HG02588 (cell line): ENCODE results near the gene OR8I2.
"Not testable (repeated sequence)": the region's sequence is repeated elsewhere in the genome, so short reads cannot be mapped to it uniquely, and the experiment has no call there.

Experiments used
- ATAC-seq: cut with Tn5 transposase; IDR thresholded peaks from one replicate; pipeline ENCODE4 v1.9.1; 2021; ENCODE audit warnings: mild to moderate bottlenecking, moderate library complexity; ENCODE audit not compliant: unreplicated experiment

The OR8I2 gene

DNA sequence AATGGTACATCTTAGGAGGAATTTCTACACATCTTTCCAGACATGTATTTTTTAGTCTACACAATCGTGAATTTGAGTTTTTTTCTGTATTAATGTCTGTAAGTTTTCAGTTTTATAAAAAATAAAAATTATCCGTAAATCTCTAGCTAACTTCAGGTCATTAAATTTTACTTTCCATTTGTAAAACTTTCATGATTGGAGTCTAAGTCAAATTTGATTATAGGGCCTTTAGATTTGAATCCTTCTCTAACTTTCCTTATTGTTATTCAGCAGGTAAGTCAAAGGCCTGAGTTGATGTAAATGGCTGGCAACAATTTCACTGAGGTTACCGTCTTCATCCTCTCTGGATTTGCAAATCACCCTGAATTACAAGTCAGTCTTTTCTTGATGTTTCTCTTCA lies at the start of gene OR8I2:
Gene OR8I2 (plus strand): TSS at position 301 of the 400 bp plus-strand sequence. CDS start 0 bp downstream, at position 301.
- ATAC-seq: no peak

DNA sequence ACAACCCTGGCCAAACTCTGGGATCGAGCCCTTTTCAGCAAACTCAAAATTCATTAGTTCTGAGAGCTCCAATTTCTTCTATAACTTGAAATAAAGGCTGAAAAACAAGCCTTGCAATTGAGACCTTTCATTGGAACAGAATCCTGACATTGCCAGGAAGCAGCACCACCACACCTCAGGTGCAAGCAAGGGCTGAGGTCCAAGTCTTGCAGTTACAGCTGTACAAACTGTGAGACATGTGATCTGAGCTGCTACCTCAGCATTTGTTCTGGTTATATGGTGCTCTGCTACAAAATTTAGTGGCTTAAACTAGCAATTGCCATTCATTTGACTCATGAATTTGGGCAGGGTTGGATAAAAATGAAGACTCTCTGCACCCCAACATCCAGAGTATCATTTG lies 47.6 kb upstream of the OR8I2 start:
- no peak for ATAC-seq

DNA sequence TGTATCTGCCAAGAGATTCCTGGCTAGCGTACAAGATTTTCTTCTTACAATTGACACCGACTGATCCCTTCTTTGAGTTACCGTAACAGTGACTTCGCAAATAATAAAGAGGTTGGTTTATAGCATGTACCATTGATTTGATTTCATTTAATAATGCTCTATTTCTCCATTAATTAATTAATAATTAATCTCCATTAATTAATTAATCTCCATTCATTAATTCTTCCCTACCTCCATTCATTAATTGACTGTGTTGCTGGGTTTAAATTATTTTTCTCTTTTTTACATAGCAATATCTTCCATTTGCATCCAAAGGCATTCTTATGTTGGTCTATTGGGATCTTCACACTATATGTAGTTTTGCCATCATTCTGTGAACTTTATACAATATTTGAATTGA lies 44.6 kb upstream of the OR8I2 start:
- no peak for ATAC-seq

DNA sequence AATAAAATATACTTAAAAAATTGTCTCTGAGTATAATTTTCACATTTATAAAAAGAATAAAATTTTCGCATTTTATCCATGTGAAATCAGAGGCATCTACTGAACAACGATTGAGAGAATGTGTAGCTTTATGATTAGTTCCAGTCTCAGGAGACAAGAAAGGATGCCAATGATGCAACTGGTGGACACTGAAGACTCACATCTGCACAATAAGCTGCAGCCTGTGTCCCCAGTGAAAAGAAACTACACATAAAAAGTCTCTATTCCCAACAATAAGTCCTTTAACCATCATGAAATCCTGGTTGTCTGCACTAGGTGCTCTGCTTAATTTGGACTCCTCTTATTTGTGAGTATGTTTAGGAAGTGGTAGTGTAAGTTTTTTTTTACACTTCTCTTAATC lies 43.6 kb upstream of the OR8I2 start:
- ATAC-seq: no peak

DNA sequence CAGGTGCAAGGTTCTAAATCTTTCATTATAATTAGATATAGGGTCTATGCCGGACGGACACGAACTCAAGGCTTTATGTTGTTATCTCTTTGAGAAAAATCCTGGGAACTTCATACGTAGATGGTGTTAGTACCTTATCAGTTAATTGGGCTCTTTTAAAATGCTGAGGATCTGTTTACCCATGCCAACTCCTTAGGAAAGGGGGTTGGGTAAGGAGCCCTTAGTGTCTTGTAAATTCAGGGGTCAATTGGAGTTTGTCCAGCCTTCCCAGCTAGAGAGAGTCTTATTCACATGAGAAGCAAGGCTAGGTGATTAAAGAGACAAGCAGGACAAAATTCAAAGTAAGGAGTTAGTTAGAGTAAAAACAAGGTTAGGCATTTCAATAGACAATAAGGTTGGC lies 36.7 kb upstream of the OR8I2 start:
- ATAC-seq: not testable (repeated sequence)

DNA sequence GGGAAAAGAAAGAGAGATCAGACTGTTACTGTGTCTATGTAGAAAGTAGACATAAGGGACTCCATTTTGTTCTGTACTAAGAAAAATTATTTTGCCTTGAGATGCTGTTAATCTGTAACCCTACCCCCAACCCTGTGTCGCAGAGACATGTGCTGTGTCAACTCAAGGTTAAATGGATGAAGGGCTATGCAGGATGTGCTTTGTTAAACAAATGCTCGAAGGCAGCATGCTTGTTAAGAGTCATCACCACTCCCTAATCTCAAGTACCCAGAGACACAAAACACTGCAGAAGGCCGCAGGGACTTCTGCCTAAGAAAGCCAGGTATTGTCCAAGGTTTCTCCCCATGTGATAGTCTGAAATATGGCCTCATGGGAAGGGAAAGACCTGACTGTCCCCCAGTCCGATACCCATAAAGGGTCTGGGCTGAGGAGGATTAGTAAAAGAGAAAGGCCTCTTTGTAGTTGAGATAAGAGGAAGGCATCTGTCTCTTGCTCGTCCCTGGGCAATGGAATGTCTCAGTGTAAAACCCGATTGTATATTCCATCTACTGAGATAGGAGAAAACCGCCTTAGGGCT lies 35.4 kb upstream of the OR8I2 start:
- ATAC-seq: not testable (repeated sequence)

DNA sequence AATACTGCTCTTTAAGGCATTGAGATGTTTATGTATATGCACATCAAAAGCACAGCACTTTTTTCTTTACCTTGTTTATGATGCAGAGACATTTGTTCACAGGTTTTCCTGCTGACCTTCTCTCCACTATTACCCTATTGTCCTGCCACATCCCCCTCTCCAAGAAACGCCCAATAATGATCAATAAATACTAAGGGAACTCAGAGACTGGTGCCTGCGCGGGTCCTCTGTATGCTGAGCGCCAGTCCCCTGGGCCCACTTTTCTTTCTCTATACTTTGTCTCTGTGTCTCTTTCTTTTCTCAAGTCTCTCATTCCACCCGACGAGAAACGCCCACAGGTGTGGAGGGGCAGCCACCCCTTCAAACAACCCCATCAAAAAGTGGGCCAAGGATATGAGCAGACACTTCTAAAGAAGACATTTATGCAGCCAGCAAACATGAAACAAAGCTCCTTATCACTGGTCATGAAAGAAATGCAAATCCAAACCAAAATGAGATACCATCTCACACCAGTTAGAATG lies 34.8 kb upstream of the OR8I2 start:
- ATAC-seq: not testable (repeated sequence)

DNA sequence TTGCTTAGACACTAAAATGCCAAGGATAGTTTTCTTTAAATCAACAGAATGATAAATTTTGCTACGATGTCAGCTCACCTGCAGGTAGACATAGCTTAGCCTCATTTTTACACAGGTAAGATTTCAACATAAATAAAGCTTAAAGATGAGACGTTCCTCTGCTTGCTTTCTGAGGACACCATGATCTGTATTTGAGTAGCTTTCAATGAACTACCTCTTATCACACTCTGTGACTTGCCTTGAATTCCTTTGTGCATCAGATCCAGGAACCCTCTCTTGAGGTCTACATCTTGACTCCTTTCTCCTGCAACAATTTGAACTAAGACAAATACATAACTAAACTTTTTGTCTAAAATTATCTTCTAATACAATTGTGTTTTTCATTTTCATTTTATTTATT lies 26.1 kb upstream of the OR8I2 start:
- no peak for ATAC-seq

DNA sequence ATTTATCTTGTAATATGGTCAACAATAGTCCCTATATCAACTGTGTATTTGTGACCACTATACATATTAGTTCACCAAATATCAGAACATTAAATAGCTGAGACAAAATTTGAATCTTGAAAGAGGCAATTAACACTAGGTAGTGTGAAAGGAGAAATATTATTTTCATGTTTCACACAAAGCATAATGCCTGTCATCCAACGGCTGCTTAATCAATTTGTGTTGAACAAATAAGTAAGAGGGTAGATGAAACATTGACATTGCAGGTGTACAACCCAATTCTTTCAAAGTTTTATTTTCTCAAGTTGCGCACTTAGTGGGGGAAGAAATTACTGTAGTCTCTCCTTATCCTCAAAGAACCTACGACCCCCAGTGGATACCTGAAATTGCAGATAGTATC lies 3.4 kb upstream of the OR8I2 start:
- ATAC-seq: no peak

DNA sequence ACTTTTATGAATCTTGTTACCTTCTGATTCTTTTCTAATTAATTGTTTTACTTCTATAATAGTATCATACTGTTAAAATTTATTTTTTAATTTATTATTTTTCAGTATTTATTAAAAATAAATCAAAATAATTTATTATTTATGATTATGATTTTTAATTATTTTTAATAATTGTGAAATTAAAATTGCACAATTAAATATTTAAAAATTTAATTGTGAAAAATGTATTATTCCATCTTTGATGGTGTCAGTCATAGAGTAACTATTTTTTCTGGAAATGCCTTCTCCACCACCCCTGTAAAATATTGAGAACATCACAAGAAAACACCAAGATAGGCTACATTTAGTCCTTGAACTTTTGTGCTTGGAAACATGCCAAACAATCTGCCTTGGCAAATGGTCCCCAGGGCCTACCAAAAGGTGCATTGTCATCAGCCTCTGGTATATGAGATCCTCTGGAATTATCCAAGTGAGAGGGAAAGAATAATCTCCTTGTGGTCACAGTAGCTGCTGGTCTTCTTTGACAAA lies 10.2 kb downstream of the OR8I2 start, which contains the start of gene OR8H2:
Gene OR8H2 (plus strand): TSS at position 478 of the 528 bp plus-strand sequence. CDS start 1,356 bp downstream, outside the sequence.
- ATAC-seq: no peak

DNA sequence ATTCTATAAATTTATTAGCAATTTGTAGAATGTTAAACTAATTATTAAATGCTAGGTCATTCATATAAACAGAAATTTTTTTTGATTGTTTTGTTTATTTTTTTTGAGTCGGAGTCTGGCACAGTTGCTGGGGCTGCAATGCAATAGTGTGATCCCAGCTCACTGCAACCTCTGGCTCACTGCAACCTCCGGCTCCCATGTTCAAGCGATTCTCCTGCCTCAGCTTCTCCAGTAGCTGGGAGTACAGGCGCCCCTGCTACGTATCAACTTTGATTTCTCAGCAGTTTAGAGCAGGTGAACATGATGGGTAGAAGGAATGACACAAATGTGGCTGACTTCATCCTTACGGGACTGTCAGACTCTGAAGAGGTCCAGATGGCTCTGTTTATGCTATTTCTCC lies 29.0 kb downstream of the OR8I2 start, which contains the start of gene OR8H3:
Gene OR8H3 (plus strand): TSS at position 301 of the 400 bp plus-strand sequence. CDS start 0 bp downstream, at position 301.
- ATAC-seq: no peak

DNA sequence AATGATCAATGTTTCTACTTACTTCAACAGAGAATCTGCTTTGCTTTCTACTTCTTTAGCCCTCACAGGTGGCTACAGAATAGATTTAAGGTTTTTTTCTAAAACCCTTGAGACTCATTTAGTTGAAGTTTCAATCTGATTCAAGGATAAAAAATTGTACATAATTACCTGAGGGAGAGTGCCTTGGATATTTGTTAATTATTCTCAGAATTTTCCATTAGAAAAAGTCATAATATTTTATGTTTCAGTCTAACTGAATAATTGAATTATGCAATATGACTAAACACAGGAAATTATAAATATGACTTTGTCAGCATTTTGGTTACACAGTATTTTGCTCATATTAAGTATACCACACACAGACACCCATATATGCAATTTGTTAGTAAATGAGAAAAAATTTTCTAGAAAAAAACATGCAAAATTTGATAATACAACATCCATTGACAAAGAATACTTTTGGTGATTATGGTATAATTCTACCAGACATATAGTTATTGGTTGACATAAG lies 47.1 kb downstream of the OR8I2 start, which contains the start of gene OR8J3:
Gene OR8J3 (minus strand): TSS at position 51 of the 511 bp plus-strand sequence. CDS start 2,483 bp downstream, outside the sequence.
- no peak for ATAC-seq

DNA sequence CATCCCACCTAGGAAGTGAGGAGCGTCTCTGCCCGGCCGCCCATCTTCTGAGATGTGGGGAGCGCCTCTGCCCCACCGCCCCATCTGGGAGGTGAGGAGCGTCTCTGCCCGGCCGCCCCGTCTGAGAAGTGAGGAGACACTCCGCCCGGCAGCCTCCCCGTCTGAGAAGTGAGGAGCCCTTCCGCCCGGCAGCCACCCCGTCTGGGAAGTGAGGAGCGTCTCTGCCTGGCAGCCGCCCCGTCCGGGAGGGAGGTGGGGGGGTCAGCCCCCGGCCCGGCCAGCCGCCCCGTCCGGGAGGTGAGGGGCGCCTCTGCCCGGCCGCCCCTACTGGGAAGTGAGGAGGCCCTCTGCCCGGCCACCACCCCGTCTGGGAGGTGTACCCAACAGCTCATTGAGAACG lies 50.6 kb downstream of the OR8I2 start:
- not testable (repeated sequence) for ATAC-seq
